IPS-18a (cell line): Measurements from ENCODE around the gene WNT7A.

ENCODE experiments used
- H3K27ac ChIP-seq: one replicate; pipeline ENCODE4 v1.5.1; 2013; ENCODE audit warnings: low read length
- H3K27me3 ChIP-seq: one replicate; pipeline ENCODE4 v1.6.1; 2013; ENCODE audit warnings: mild to moderate bottlenecking, low read length; ENCODE audit not compliant: control insufficient read depth, insufficient read depth
- H3K36me3 ChIP-seq: one replicate; pipeline ENCODE4 v1.6.1; 2013; ENCODE audit warnings: low read depth, low read length; ENCODE audit not compliant: control insufficient read depth
- H3K4me1 ChIP-seq: one replicate; pipeline ENCODE4 v1.6.1; 2013; ENCODE audit warnings: low read depth, low read length; ENCODE audit not compliant: control insufficient read depth
- H3K4me3 ChIP-seq: one replicate; pipeline ENCODE4 v1.5.1; 2013; ENCODE audit warnings: low read length
- H3K9ac ChIP-seq: one replicate; pipeline ENCODE4 v1.6.1; 2013; ENCODE audit warnings: mild to moderate bottlenecking, low read length, moderate library complexity
- H3K9me3 ChIP-seq: one replicate; pipeline ENCODE4 v1.6.1; 2013; ENCODE audit warnings: low read depth, low read length; ENCODE audit not compliant: control insufficient read depth

Gene WNT7A

GRCh38 chr3:13794322-13794721 is 85.5 kb downstream of the WNT7A start:
- no peaks in the 10 kb centered on the region for H3K9me3 ChIP-seq
- H3K4me3 ChIP-seq: no peak overlapping the region
- no peak overlapping the region for H3K27ac ChIP-seq
- no peaks in the 10 kb centered on the region for H3K27me3 ChIP-seq
- peaks cover 6% of the 10 kb centered on the region for H3K4me1 ChIP-seq
- H3K36me3 ChIP-seq: no peaks in the 10 kb centered on the region
- no peak overlapping the region for H3K9ac ChIP-seq

GRCh38 chr3:13793451-13793850 is 86.4 kb downstream of the WNT7A start:
- no peaks in the 10 kb centered on the region for H3K9me3 ChIP-seq
- peaks cover 6% of the 10 kb centered on the region for H3K4me1 ChIP-seq
- no peaks in the 10 kb centered on the region for H3K36me3 ChIP-seq
- H3K27ac ChIP-seq: no peak overlapping the region
- H3K9ac ChIP-seq: no peak overlapping the region
- no peaks in the 10 kb centered on the region for H3K27me3 ChIP-seq
- no peak overlapping the region for H3K4me3 ChIP-seq

GRCh38 chr3:13792512-13793371 is 87.1 kb downstream of the WNT7A start:
- no peak overlapping the region for H3K9ac ChIP-seq
- peaks cover 6% of the 10 kb centered on the region for H3K4me1 ChIP-seq
- no peaks in the 10 kb centered on the region for H3K36me3 ChIP-seq
- H3K4me3 ChIP-seq: no peak overlapping the region
- no peak overlapping the region for H3K27ac ChIP-seq
- H3K27me3 ChIP-seq: no peaks in the 10 kb centered on the region
- no peaks in the 10 kb centered on the region for H3K9me3 ChIP-seq

- Histone ChIP-seq H3K27me3 (no peaks in the 10 kb centered on the region), H3K9me3 (no peaks in the 10 kb centered on the region), H3K9ac (no peak overlapping the region), H3K4me1 (peaks cover 6% of the 10 kb centered on the region), H3K27ac (no peak overlapping the region), H3K4me3 (no peak overlapping the region), H3K36me3 (no peaks in the 10 kb centered on the region)
Measured at GRCh38 chr3:13792051-13792490, 87.8 kb downstream of the WNT7A start.

- Histone ChIP-seq H3K4me3 (no peak overlapping the region), H3K27me3 (no peaks in the 10 kb centered on the region), H3K9me3 (no peaks in the 10 kb centered on the region), H3K27ac (no peak overlapping the region), H3K4me1 (peaks cover 8% of the 10 kb centered on the region), H3K36me3 (no peaks in the 10 kb centered on the region), H3K9ac (no peak overlapping the region)
Measured at GRCh38 chr3:13791198-13792050, 88.4 kb downstream of the WNT7A start.

- H3K36me3 ChIP-seq: no peaks in the 10 kb centered on the region
- no peaks in the 10 kb centered on the region for H3K27me3 ChIP-seq
- H3K4me1 ChIP-seq: peaks cover 16% of the 10 kb centered on the region
- no peak overlapping the region for H3K4me3 ChIP-seq
- no peak overlapping the region for H3K27ac ChIP-seq
- H3K9ac ChIP-seq: no peak overlapping the region
- H3K9me3 ChIP-seq: no peaks in the 10 kb centered on the region
Measured at GRCh38 chr3:13790376-13791197, 89.3 kb downstream of the WNT7A start.

GRCh38 chr3:13788522-13789424 is 91.1 kb downstream of the WNT7A start:
- Histone ChIP-seq H3K4me1 (peaks cover 25% of the 10 kb centered on the region), H3K9ac (no peak overlapping the region), H3K9me3 (no peaks in the 10 kb centered on the region), H3K27ac (no peak overlapping the region), H3K4me3 (no peak overlapping the region), H3K36me3 (no peaks in the 10 kb centered on the region), H3K27me3 (no peaks in the 10 kb centered on the region)

- Histone ChIP-seq H3K27me3 (no peaks in the 10 kb centered on the region), H3K4me1 (peaks cover 23% of the 10 kb centered on the region), H3K4me3 (no peak overlapping the region), H3K36me3 (no peaks in the 10 kb centered on the region), H3K27ac (no peak overlapping the region), H3K9me3 (no peaks in the 10 kb centered on the region), H3K9ac (no peak overlapping the region)
Measured at GRCh38 chr3:13787533-13788132, 92.2 kb downstream of the WNT7A start.

GRCh38 chr3:13786811-13787210 is 93.1 kb downstream of the WNT7A start:
- H3K27ac ChIP-seq: no peak overlapping the region
- no peaks in the 10 kb centered on the region for H3K36me3 ChIP-seq
- peaks cover 19% of the 10 kb centered on the region for H3K4me1 ChIP-seq
- H3K9me3 ChIP-seq: no peaks in the 10 kb centered on the region
- H3K9ac ChIP-seq: no peak overlapping the region
- H3K4me3 ChIP-seq: no peak overlapping the region
- no peaks in the 10 kb centered on the region for H3K27me3 ChIP-seq

GRCh38 chr3:13785853-13786436 is 93.9 kb downstream of the WNT7A start:
- no peaks in the 10 kb centered on the region for H3K27me3 ChIP-seq

More at GRCh38 chr3:13785853-13786436, 93.9 kb downstream of the WNT7A start:
- no peak overlapping the region for H3K27ac ChIP-seq
- peaks cover 19% of the 10 kb centered on the region for H3K4me1 ChIP-seq
- H3K9me3 ChIP-seq: no peaks in the 10 kb centered on the region
- no peak overlapping the region for H3K9ac ChIP-seq
- no peaks in the 10 kb centered on the region for H3K36me3 ChIP-seq
- peak overlapping the region; percentile 18 for H3K4me3 ChIP-seq
